NCI-H2029 treated with DMSO at 0.1 percent for 48 hours (cell line): ENCODE data around the gene OTUD4.
"Not testable (repeated sequence)": the region's sequence is repeated elsewhere in the genome, so short reads cannot be mapped to it uniquely, and the experiment has no call there.

Experiments
- DNase-seq: peaks from one replicate; lab custom pipeline; 2025; lab: John Stamatoyannopoulos, UW

The OTUD4 gene

GRCh38 chr4:145178740-145179280, 1.6 kb downstream of the OTUD4 start:
- no peak for DNase-seq

- DNase-seq = no peak
Measured at GRCh38 chr4:145177906-145178538, 2.4 kb downstream of the OTUD4 start.

- DNase-seq = no peak
Measured at GRCh38 chr4:145177511-145177905, 2.9 kb downstream of the OTUD4 start.

GRCh38 chr4:145176641-145177432, 3.6 kb downstream of the OTUD4 start:
- peak; percentile 37 for DNase-seq

- peak; percentile 31 for DNase-seq
Measured at GRCh38 chr4:145171911-145172310, 8.5 kb downstream of the OTUD4 start.

GRCh38 chr4:145170223-145170622, 10.2 kb downstream of the OTUD4 start:
- no peak for DNase-seq

- no peak for DNase-seq
Measured at GRCh38 chr4:145168581-145169187, 11.7 kb downstream of the OTUD4 start.

GRCh38 chr4:145167887-145168286, 12.5 kb downstream of the OTUD4 start:
- DNase-seq = no peak

GRCh38 chr4:145161549-145161948, 18.8 kb downstream of the OTUD4 start:
- no peak for DNase-seq

GRCh38 chr4:145156986-145157385, 23.4 kb downstream of the OTUD4 start:
- no peak for DNase-seq

- DNase-seq = no peak
Measured at GRCh38 chr4:145155268-145155870, 25.0 kb downstream of the OTUD4 start.

GRCh38 chr4:145154573-145154972, 25.8 kb downstream of the OTUD4 start:
- no peak for DNase-seq

GRCh38 chr4:145153904-145154298, 26.5 kb downstream of the OTUD4 start:
- DNase-seq = no peak

GRCh38 chr4:145153181-145153903, 27.0 kb downstream of the OTUD4 start:
- DNase-seq = no peak

- DNase-seq = no peak
Measured at GRCh38 chr4:145148980-145149379, 31.4 kb downstream of the OTUD4 start.

GRCh38 chr4:145136219-145136618, 44.2 kb downstream of the OTUD4 start:
- not testable (repeated sequence) for DNase-seq

GRCh38 chr4:145132511-145133098, 47.8 kb downstream of the OTUD4 start:
- DNase-seq = no peak

- DNase-seq = no peak
Measured at GRCh38 chr4:145131848-145132247, 48.5 kb downstream of the OTUD4 start.

GRCh38 chr4:145130788-145131399, 49.5 kb downstream of the OTUD4 start:
- no peak for DNase-seq

GRCh38 chr4:145130130-145130529, 50.3 kb downstream of the OTUD4 start:
- DNase-seq = no peak

- DNase-seq = no peak
Measured at GRCh38 chr4:145125396-145125795, 55.0 kb downstream of the OTUD4 start.
